Measurements from ENCODE around the gene DIDO1. TPM values are rescaled to one million over a fixed set of nuclear protein-coding genes. Genes with fewer than 3 reads are reported as not detected.
A peak's percentile ranks its signal among the peaks of the same experiment; 100 is the strongest.

The DIDO1 gene
- polyA plus RNA-seq, 1 of the 3 experiments (the other 2 are of a cell fraction) = 14.7 TPM

- TF ChIP-seq RAD21 (IDR thresholded peaks at IDR 0.05; ENCODE audit: low read length) (no peak), GABPA (IDR thresholded peaks at IDR 0.05; ENCODE audit: low read depth) (no peak), CHD2 (IDR thresholded peaks at IDR 0.05; ENCODE audit: low read length, partially characterized antibody) (peak; percentile 64), NFIC (IDR thresholded peaks at IDR 0.05; ENCODE audit: borderline replicate concordance) (no peak), EZH2phosphoT487 (IDR thresholded peaks at IDR 0.05; ENCODE audit: borderline replicate concordance, low read depth) (no peak), GATA2 (CRISPR knock-in tag; IDR thresholded peaks at IDR 0.05) (no peak), FOXJ3 (CRISPR knock-in tag; IDR thresholded peaks at IDR 0.05) (no peak), SMC3 (IDR thresholded peaks at IDR 0.05; ENCODE audit: low read depth, low read length) (no peak), FOSL2 (IDR thresholded peaks at IDR 0.05; ENCODE audit: borderline replicate concordance, low read depth) (no peak)
- TF ChIP-seq, protein P1, sequence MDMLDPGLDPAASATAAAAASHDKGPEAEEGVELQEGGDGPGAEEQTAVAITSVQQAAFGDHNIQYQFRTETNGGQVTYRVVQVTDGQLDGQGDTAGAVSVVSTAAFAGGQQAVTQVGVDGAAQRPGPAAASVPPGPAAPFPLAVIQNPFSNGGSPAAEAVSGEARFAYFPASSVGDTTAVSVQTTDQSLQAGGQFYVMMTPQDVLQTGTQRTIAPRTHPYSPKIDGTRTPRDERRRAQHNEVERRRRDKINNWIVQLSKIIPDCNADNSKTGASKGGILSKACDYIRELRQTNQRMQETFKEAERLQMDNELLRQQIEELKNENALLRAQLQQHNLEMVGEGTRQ (IDR thresholded peaks at IDR 0.05; ENCODE audit: borderline replicate concordance, low read depth, low read length) = no peak
- TF ChIP-seq, protein P2, sequence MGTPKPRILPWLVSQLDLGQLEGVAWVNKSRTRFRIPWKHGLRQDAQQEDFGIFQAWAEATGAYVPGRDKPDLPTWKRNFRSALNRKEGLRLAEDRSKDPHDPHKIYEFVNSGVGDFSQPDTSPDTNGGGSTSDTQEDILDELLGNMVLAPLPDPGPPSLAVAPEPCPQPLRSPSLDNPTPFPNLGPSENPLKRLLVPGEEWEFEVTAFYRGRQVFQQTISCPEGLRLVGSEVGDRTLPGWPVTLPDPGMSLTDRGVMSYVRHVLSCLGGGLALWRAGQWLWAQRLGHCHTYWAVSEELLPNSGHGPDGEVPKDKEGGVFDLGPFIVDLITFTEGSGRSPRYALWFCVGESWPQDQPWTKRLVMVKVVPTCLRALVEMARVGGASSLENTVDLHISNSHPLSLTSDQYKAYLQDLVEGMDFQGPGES (IDR thresholded peaks at IDR 0.05; ENCODE audit: low read depth, low read length) = no peak
These were observed at the start of gene DIDO1 (continued) for GRCh38 chr20:62926229-62927127.

GRCh38 chr20:62975251-62975760 is 49.0 kb upstream of the DIDO1 start:
- CTCF ChIA-PET = interaction anchor here (0.7 to 1.8 kb wide), 5 partner anchors 12 to 209 kb away, joined by 3 to 6 read pairs (median 4); no protein-coding TSS in a partner anchor
- H3K9me2 ChIP-seq = no peaks in the 10 kb centered on the region
- POLR2A ChIA-PET = no interaction called here
- peaks cover 0 to 4% of the 10 kb centered on the region in 2 experiments; a peak in 1 of 4 replicates for H3K4me1 ChIP-seq (ENCODE audit: control insufficient read depth in 1 of 2, insufficient read depth in 2 of 2, low read depth in 1 of 2, low read length in 1 of 2)
- 36% methylated on average over 2 of the region's 10 CpGs for WGBS (ENCODE audit: low lambda C conversion rate)
- H3K4me2 ChIP-seq = no peak overlapping the region
- H3K27ac ChIP-seq (ENCODE audit: low read depth in 2 of 2, low read length in 1 of 2) = no peak overlapping the region
- DNase-seq = no peak
- H3K9me3 ChIP-seq = no peaks in the 10 kb centered on the region
- H3K9ac ChIP-seq = no peak overlapping the region
- TF ChIP-seq RFX5 (IDR thresholded peaks at IDR 0.05; ENCODE audit: low read length) (no peak), SMC3 (IDR thresholded peaks at IDR 0.05; ENCODE audit: low read depth, low read length) (no peak), GABPA (IDR thresholded peaks at IDR 0.05; ENCODE audit: low read depth) (no peak), PBX3 (IDR thresholded peaks at IDR 0.05) (no peak), FOXM1 (IDR thresholded peaks at IDR 0.05; ENCODE audit: low read depth) (no peak), GATA2 (CRISPR knock-in tag; IDR thresholded peaks at IDR 0.05) (no peak), JUND (IDR thresholded peaks at IDR 0.05) (no peak), RXRA (IDR thresholded peaks at IDR 0.05; ENCODE audit: borderline replicate concordance, low read depth) (no peak), CHD2 (IDR thresholded peaks at IDR 0.05; ENCODE audit: low read length, partially characterized antibody) (no peak), YY1 (IDR thresholded peaks at IDR 0.05; ENCODE audit: low read depth) (no peak), TCF12 (IDR thresholded peaks at IDR 0.05) (no peak), NFIC (IDR thresholded peaks at IDR 0.05; ENCODE audit: borderline replicate concordance) (no peak), MEF2A (IDR thresholded peaks at IDR 0.05; ENCODE audit: borderline replicate concordance, low read depth) (no peak), TAF1 (IDR thresholded peaks at IDR 0.05; ENCODE audit: borderline replicate concordance, low read depth, low read length) (no peak), FOSL2 (IDR thresholded peaks at IDR 0.05; ENCODE audit: borderline replicate concordance, low read depth) (no peak), TEAD4 (IDR thresholded peaks at IDR 0.05; ENCODE audit: borderline replicate concordance, insufficient read depth) (no peak), SIN3A (IDR thresholded peaks at IDR 0.05; ENCODE audit: borderline replicate concordance, low read depth, low read length) (no peak), MXI1 (IDR thresholded peaks at IDR 0.05; ENCODE audit: low read depth, low read length) (no peak)
- TF ChIP-seq, protein P3, sequence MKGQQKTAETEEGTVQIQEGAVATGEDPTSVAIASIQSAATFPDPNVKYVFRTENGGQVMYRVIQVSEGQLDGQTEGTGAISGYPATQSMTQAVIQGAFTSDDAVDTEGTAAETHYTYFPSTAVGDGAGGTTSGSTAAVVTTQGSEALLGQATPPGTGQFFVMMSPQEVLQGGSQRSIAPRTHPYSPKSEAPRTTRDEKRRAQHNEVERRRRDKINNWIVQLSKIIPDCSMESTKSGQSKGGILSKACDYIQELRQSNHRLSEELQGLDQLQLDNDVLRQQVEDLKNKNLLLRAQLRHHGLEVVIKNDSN (IDR thresholded peaks at IDR 0.05; ENCODE audit: borderline replicate concordance, low read depth) = no peak
- TF ChIP-seq, protein P1 (IDR thresholded peaks at IDR 0.05; ENCODE audit: borderline replicate concordance, low read depth, low read length) = no peak
- no peak overlapping the region for H2AFZ ChIP-seq (ENCODE audit: low read depth)
- no peaks in the 10 kb centered on the region for H3K36me3 ChIP-seq (replicated peaks in 1 of 2; ENCODE audit: control insufficient read depth in 1 of 2, insufficient read depth in 2 of 2, low read length in 1 of 2)
- no peak overlapping the region for H3K4me3 ChIP-seq (ENCODE audit: low read depth in 2 of 2, low read length in 1 of 2)
- H3K27me3 ChIP-seq (ENCODE audit: insufficient read depth) = peaks cover 70% of the 10 kb centered on the region
- no peaks in the 10 kb centered on the region for H4K20me1 ChIP-seq (ENCODE audit: insufficient read depth)
- no peaks in the 10 kb centered on the region for H3K79me2 ChIP-seq (ENCODE audit: insufficient read depth)
- H3F3A ChIP-seq (replicated peaks; ENCODE audit: insufficient read depth) = no peaks in the 10 kb centered on the region
